ENCODE measurements around the gene MRPL4. TPM values are rescaled to one million over a fixed set of nuclear protein-coding genes. Genes with fewer than 3 reads are reported as not detected.

Gene MRPL4
- total RNA-seq, 1 experiment from 2014 or later: 99.3 TPM

GRCh38 chr19:10270180-10270615, 18.2 kb downstream of the MRPL4 start:
- Mint-ChIP-seq H3K4me1 (0 out of 4 replicates have a peak, but pooled peaks cover 0 to 6% of the 10 kb centered on the region in 2 experiments), H3K27me3 (ENCODE audit: low read depth) (peaks cover 74% of the 10 kb centered on the region), H3K9me3 (no peaks in the 10 kb centered on the region), H3K36me3 (ENCODE audit: insufficient read depth in 1 of 3, low read depth in 3 of 3) (no peaks in the 10 kb centered on the region; a peak in 1 of 7 replicates), H3K4me3 (peak overlapping the region; percentile 52 to 74), H3K27ac (no peak overlapping the region)
- H3K9ac ChIP-seq (ENCODE audit: extremely low read depth, insufficient read length, low read length): no peak overlapping the region
- peak overlapping the region; percentile 1 for H3K18ac ChIP-seq (ENCODE audit: insufficient read length, low read depth, low read length)
- H2AFZ ChIP-seq (ENCODE audit: low read length): no peak overlapping the region
- WGBS (ENCODE audit: extremely low coverage, insufficient read length, low lambda C conversion rate): no CpG with 5 or more reads among the region's 37 CpGs
- H3K4me1 ChIP-seq (ENCODE audit: insufficient read depth, low read length): no peaks in the 10 kb centered on the region
- peaks cover 6% of the 10 kb centered on the region for H3K23me2 ChIP-seq (ENCODE audit: insufficient read length, low read depth, low read length, poor library complexity, severe bottlenecking)
- no peak for TF ChIP-seq CTCF (conservative IDR thresholded peaks at IDR 0.05)
- H2BK20ac ChIP-seq (ENCODE audit: low read depth, low read length, poor library complexity, severe bottlenecking): no peak overlapping the region
- no peak overlapping the region for H4K91ac ChIP-seq (ENCODE audit: insufficient read length, low read depth, low read length)
- no peak overlapping the region for H3K14ac ChIP-seq (ENCODE audit: insufficient read depth, low read length)
- peak overlapping the region; percentile 64 for H3K4me2 ChIP-seq (ENCODE audit: insufficient read depth, insufficient read length, low read length)
- H3K23ac ChIP-seq (ENCODE audit: insufficient read length, low read depth, low read length): no peak overlapping the region
- no peak overlapping the region for H2BK5ac ChIP-seq (ENCODE audit: insufficient read length, low read length)
- H3K9me3 ChIP-seq (ENCODE audit: control insufficient read depth, low read depth, low read length): no peaks in the 10 kb centered on the region
- peak; percentile 33 for DNase-seq
- H3T11ph ChIP-seq (ENCODE audit: low read length): no peak overlapping the region
- no peak overlapping the region for H3K27ac ChIP-seq (ENCODE audit: insufficient read length, low read depth, low read length)
- peak overlapping the region; percentile 13; the same call in 1 of the 2 replicates for H2BK15ac ChIP-seq (ENCODE audit: low read depth, low read length)
- H4K8ac ChIP-seq (replicated peaks; ENCODE audit: insufficient read length, low read depth, low read length): no peak overlapping the region
- peaks cover 9% of the 10 kb centered on the region; the same call in 1 of the 2 replicates for H3K27me3 ChIP-seq (ENCODE audit: insufficient read depth, low read length)
- H3K79me2 ChIP-seq (ENCODE audit: insufficient read depth, low read length): no peaks in the 10 kb centered on the region
- H2AK5ac ChIP-seq (ENCODE audit: insufficient read length, low read length): no peak overlapping the region
- H3K79me1 ChIP-seq (ENCODE audit: insufficient read depth, low read depth, low read length, poor library complexity, severe bottlenecking): no peaks in the 10 kb centered on the region
- H3K4ac ChIP-seq (ENCODE audit: low read depth, low read length): no peak overlapping the region
- no peak overlapping the region for H2BK12ac ChIP-seq (ENCODE audit: insufficient read length, low read depth, low read length)
- no peak overlapping the region for H4K5ac ChIP-seq (ENCODE audit: insufficient read length, low read depth, low read length)
- no peak overlapping the region for H2BK120ac ChIP-seq (ENCODE audit: low read depth, low read length, poor library complexity, severe bottlenecking)
- H4K20me1 ChIP-seq (ENCODE audit: control insufficient read depth, insufficient read depth, insufficient read length): no peaks in the 10 kb centered on the region
- H3K56ac ChIP-seq (ENCODE audit: insufficient read length, low read depth, low read length): no peak overlapping the region

Measured in H9 (cell line).